ENCODE data around the gene NUDT12.

Gene NUDT12

GRCh38 chr5:103573411-103573810, 10.8 kb upstream of the NUDT12 start:
- no peak overlapping the region for H3K27ac ChIP-seq
- CTCF ChIA-PET: no interaction called here
- no peak for TF ChIP-seq CTCF (conservative IDR thresholded peaks at IDR 0.05; ENCODE audit: low read depth)
- POLR2A ChIA-PET (ENCODE audit: low non-redundant PET): no interaction called here
- DNase-seq (ENCODE audit: low spot score): no peak

GRCh38 chr5:103572454-103572853, 9.9 kb upstream of the NUDT12 start:
- POLR2A ChIA-PET (ENCODE audit: low non-redundant PET): no interaction called here
- no peak for TF ChIP-seq CTCF (conservative IDR thresholded peaks at IDR 0.05; ENCODE audit: low read depth)
- no peak overlapping the region for H3K27ac ChIP-seq
- DNase-seq (ENCODE audit: low spot score): no peak
- CTCF ChIA-PET: no interaction called here

- ChIA-PET POLR2A (ENCODE audit: low non-redundant PET) (no interaction called here), CTCF (no interaction called here)
Measured at GRCh38 chr5:103571730-103572129, 9.1 kb upstream of the NUDT12 start.

GRCh38 chr5:103569313-103570060, 6.9 kb upstream of the NUDT12 start:
- no peak for DNase-seq (ENCODE audit: low spot score)
- no peak overlapping the region for H3K27ac ChIP-seq
- ChIA-PET CTCF (no interaction called here), POLR2A (ENCODE audit: low non-redundant PET) (no interaction called here)
- TF ChIP-seq CTCF (conservative IDR thresholded peaks at IDR 0.05; ENCODE audit: low read depth): no peak

More at GRCh38 chr5:103571730-103572129, 9.1 kb upstream of the NUDT12 start:
- no peak for TF ChIP-seq CTCF (conservative IDR thresholded peaks at IDR 0.05; ENCODE audit: low read depth)
- H3K27ac ChIP-seq: no peak overlapping the region
- no peak for DNase-seq (ENCODE audit: low spot score)

GRCh38 chr5:103565719-103566118, 3.1 kb upstream of the NUDT12 start:
- no peak for DNase-seq (ENCODE audit: low spot score)
- no peak overlapping the region for H3K27ac ChIP-seq
- TF ChIP-seq CTCF (conservative IDR thresholded peaks at IDR 0.05; ENCODE audit: low read depth): no peak
- POLR2A ChIA-PET (ENCODE audit: low non-redundant PET): no interaction called here
- CTCF ChIA-PET: interaction anchor here (0.7 kb wide), 1 partner anchor 135 kb away, joined by 3 read pairs; no protein-coding TSS in a partner anchor

- POLR2A ChIA-PET (ENCODE audit: low non-redundant PET): interaction anchor here (0.7 kb wide), 1 partner anchor 32 kb away, joined by 3 read pairs; no protein-coding TSS in a partner anchor
- CTCF ChIA-PET: interaction anchor here (0.8 kb wide), 1 partner anchor 87 kb away, joined by 5 read pairs; no protein-coding TSS in a partner anchor
Measured at GRCh38 chr5:103561685-103562452, 720 bp downstream of the NUDT12 start.

More at GRCh38 chr5:103561685-103562452, 720 bp downstream of the NUDT12 start:
- peak overlapping the region; percentile 90 for H3K27ac ChIP-seq
- DNase-seq (ENCODE audit: low spot score): peak; percentile 15
- no peak for TF ChIP-seq CTCF (conservative IDR thresholded peaks at IDR 0.05; ENCODE audit: low read depth)
